Cerebellar nuclear complex (tissue), 1 donor: ENCODE data around the gene SMIM35.
"Not testable (repeated sequence)": the region's sequence is repeated elsewhere in the genome, so short reads cannot be mapped to it uniquely, and the experiment has no call there.

Source experiments
- DNase-seq, 2 experiments: peaks; one replicate each; lab custom pipeline; 2025; lab: John Stamatoyannopoulos, UW

Gene SMIM35

DNA sequence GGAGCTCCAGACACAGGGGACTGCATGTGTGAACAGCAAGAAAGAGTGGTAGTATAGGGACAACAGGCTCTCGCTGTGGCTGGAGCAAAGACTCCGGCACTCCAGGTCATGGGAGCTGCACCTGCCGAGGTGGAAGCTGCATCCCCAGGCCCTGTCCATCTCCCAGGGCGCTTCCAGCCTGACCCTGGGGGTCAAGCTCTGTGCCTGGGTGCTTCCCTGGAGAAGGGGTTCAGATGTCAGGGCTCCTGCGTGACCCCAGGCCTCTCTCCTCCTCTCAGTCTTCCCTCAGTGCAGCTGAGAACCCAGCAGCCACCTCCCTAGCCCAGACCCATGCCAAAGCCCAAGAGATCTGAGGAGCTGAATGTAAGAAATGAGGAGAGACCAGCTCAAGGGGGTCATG lies 6.5 kb downstream of the SMIM35 start:
- no peak for DNase-seq

DNA sequence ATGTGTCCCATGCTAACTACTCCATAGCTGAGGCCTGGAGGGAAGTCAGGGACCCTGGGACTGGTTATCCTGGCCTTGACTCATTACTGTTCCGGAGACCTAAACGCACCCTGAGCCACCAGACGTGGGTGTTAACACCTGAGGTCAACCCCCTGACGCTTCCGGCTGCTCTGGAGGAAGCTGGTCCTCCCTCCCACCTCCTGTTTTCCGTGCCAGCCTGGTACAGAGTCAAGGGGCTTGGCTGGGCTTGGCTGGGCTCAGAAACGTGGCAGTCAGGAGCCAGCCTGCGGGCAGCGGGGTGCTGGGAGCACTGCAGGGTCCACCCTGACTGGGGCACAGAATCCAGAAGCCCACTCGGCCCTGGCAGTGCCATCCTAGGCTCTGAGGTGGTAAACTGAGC lies 7.3 kb downstream of the SMIM35 start:
- no peak for DNase-seq

- no peak for DNase-seq
Measured at GRCh38 chr11:118078911-118079411, 7.8 kb downstream of the SMIM35 start.

DNA sequence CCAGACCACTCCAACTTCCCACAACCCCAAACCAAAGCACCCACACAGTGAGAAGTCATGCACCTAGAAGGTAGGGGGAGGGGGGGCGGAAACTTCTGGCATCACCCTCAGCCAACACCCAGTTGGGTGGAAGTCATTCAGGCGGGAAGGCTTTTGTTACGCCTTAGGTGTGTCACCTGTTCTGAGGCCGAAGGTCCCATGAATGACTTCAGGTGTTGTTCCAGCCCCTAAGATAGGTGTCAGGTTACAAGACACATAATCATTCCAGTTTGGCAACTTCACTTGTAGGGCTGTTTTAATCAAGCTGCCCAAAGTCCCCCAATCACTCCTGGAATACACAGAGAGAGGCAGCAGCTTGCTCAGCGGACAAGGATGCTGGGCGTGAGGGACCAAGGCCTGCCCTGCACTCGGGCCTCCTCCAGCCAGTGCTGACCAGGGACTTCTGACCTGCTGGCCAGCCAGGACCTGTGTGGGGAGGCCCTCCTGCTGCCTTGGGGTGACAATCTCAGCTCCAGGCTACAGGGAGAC lies 9.9 kb downstream of the SMIM35 start, which contains the start of gene TMPRSS4:
TSS of gene TMPRSS4 (plus strand) at position 325 of the 528 bp plus-strand sequence. CDS start 225 bp downstream, outside the sequence.
- no peak for DNase-seq

GRCh38 chr11:118074785-118075184 lies 12.0 kb downstream of the SMIM35 start:
- no peak for DNase-seq

DNA sequence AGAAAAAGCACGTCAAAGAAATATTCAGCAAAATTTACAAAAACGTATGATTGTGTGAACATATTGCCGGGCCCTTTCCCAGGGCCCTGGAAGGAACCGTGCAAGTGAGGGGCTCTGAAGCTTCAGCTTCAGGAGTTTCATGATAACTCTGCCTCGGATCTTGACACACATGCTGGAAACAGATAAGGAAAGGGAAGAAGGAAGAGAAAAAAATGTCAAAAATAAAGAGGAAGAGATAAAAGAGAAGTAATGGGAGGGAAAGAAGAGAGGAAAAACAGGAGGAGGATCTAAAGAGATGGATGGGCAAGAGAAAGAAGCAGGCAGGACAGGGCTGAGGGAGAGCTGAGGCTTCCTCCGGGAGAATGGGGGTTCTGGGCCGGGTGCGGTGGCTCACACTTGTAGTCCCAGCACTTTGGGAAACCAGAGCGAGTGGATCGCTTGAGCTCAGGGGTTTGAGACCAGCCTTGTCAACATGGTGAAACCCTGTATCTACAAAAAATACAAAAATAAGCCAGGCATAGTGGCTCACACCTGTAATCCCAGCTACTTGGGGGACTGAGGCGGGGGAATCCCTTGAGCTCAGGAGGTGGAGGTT lies 12.6 kb downstream of the SMIM35 start:
- no peak for DNase-seq

DNA sequence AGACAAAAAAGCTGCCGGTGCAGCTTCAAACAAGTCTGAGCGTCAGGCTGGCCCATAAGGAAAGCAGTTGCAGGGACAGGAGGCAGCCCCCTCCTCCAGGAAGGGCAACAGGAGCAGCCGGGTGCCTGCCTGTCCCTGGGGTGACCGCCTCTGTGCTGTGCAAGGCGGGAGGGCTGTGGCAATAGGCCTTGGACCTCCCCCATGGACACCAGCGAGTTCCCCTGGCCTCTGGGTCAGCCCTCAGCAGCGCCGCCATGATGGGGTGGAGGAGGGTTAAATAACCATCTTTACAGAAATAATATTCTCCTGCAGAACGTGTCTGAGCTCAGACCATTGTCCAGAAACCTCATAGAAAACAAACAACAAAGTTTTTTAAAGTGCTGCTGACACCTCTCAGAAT lies 13.2 kb downstream of the SMIM35 start:
- no peak for DNase-seq

GRCh38 chr11:118071416-118072030 lies 15.2 kb downstream of the SMIM35 start:
- DNase-seq, result no peak

- no peak for DNase-seq
Measured at GRCh38 chr11:118068945-118069612, 17.7 kb downstream of the SMIM35 start.

- no peak for DNase-seq
Measured at GRCh38 chr11:118068206-118068944, 18.4 kb downstream of the SMIM35 start.

- DNase-seq, result no peak
Measured at GRCh38 chr11:118067006-118067405, 19.8 kb downstream of the SMIM35 start.

GRCh38 chr11:118065384-118065783 lies 21.4 kb downstream of the SMIM35 start:
- DNase-seq, result no peak

- no peak for DNase-seq
Measured at GRCh38 chr11:118064956-118065355, 21.8 kb downstream of the SMIM35 start.

DNA sequence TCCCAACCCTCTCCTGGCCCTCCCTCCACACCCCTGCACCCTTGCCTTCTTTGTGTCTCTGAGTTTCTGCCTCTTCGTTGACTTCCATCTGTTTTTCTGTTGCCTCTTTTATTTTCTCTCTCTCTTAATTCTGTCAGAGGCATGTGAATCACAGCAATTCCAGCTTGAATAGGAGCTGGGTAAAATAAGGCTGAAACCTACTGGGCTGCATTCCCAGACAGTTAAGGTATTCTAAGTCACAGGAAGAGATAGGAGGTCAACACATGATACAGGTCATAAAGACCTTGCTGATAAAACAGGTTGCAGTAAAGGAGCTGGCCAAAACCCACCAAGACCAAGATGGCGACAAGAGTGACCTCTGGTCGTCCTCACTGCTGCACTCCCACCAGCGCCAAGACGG lies 24.1 kb downstream of the SMIM35 start:
- not testable (repeated sequence) for DNase-seq

GRCh38 chr11:118062181-118062580 lies 24.6 kb downstream of the SMIM35 start:
- not testable (repeated sequence) for DNase-seq

DNA sequence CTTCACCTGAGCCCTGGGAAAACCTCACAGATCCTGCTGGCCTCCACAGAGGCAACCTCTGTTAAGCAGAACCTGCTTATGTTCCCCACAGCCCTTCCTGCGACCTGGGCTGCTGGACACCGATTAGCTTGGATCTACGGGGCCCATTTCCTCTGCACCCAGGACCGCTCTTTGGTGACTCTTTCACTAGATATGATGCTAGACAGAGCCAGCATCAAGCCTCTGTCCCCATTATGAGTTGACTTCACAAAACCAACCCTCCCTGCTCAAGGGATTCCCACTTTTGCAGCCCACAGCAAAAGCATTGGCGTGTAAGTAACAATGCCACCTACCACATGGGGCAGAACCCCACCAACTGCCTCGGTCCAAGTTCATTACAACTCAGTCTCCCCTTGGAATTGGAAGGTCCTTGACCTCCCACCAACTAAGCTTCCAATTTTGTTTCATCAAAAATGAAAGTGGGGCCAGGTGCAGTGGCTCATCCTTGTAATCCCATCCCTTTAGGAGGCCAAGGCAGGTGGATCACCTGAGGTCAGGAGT lies 25.1 kb downstream of the SMIM35 start:
- DNase-seq, result no peak

DNA sequence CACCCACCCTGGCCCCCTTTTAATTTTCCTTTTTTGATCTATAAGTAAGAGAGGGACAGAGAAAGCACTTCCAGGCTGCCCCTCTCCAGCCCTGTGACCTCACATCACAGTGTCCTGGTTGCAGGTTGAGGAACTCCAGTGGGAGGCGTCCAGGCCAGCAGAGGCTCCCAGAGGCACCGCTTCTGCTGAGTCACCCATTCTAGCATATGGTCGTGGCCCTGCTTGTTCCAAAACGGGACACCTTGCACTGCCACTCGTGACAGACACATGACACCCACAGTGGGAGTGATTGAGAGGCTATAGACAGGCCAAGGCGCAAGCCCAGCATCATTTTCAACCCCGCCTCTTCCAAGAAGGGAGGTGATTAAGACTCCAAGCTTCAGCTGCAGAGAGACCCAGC lies 25.9 kb downstream of the SMIM35 start:
- DNase-seq, result no peak

DNA sequence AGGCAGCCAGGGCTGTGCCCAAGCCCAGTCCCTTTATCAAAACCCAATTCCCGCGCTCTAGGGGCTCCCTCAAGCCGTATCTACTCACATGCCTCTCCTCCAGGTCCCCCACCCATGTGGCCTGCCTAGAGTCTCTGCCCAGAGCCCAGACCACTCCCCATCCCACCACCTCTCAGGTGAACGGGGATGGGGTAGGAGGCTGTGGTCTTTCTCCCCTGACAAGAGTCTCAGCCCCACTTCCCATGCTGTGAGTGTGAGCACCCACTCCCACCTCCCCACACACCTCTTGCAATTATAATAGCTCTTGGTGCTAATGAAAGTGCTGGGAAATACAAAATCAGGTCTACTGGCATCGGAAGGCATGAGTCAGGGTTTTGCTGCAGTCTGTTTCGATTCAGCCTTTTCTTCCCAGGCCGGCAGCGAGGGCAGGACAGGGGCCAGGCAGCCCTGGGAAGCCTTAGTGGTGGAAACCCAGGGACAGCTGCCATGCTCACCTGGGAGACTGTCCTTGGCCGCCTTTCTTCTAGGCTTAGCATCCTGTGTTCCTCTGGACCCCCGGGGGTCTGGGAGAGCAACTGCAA lies 26.6 kb downstream of the SMIM35 start:
- DNase-seq, result no peak

GRCh38 chr11:118059246-118059940 lies 27.4 kb downstream of the SMIM35 start:
- no peak for DNase-seq

- no peak for DNase-seq
Measured at GRCh38 chr11:118058311-118059245, 28.2 kb downstream of the SMIM35 start.
